Measurements from ENCODE around the gene SLC36A1.
"Not testable (repeated sequence)": the region's sequence is repeated elsewhere in the genome, so short reads cannot be mapped to it uniquely, and the experiment has no call there.

DNA sequence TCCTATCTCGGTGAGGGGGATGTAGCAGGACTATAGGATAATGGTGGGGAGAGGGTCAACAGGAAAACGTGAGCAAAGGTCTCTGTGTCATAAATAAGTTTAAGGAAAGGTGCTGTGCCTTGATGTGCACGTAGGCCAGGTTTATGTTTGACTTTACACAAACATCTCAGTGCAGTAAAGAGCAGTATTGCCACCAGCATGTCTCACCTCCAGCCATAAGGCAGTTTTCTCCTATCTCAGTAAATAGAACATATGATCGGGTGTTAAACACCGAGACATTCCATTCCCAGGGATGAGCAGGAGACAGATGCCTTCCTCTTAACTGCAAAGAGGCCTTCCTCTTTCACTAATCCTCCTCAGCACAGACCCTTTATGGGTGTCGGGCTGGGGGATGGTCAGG lies 21.1 kb upstream of the SLC36A1 start:
- TF ChIP-seq, protein P1, sequence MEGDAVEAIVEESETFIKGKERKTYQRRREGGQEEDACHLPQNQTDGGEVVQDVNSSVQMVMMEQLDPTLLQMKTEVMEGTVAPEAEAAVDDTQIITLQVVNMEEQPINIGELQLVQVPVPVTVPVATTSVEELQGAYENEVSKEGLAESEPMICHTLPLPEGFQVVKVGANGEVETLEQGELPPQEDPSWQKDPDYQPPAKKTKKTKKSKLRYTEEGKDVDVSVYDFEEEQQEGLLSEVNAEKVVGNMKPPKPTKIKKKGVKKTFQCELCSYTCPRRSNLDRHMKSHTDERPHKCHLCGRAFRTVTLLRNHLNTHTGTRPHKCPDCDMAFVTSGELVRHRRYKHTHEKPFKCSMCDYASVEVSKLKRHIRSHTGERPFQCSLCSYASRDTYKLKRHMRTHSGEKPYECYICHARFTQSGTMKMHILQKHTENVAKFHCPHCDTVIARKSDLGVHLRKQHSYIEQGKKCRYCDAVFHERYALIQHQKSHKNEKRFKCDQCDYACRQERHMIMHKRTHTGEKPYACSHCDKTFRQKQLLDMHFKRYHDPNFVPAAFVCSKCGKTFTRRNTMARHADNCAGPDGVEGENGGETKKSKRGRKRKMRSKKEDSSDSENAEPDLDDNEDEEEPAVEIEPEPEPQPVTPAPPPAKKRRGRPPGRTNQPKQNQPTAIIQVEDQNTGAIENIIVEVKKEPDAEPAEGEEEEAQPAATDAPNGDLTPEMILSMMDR (IDR thresholded peaks at IDR 0.05) = not testable (repeated sequence)
- not testable (repeated sequence) for TF ChIP-seq POLR2A (IDR thresholded peaks at IDR 0.05)
